Small intestine (tissue), 7 donors: ENCODE data around the gene TP53I11. TPM values are rescaled to one million over a fixed set of nuclear protein-coding genes. Genes with fewer than 3 reads are reported as not detected.

Source experiments
- DNase-seq, 2 donors: peaks; one replicate each; pipeline versions ENCODE4 v3.0.0 to v3.0.0-alpha.2; 2013
- FAIRE-seq: peaks from 2 replicates; lab custom pipeline; 2012; peaks lifted over from hg19 to GRCh38; lab: Jason Lieb, UNC
- H3K27ac ChIP-seq, 3 donors: one replicate each; pipeline ENCODE4 v1.5.1; 2013; ENCODE audit warnings: low read length in 2 of 3, mild to moderate bottlenecking in 2 of 3, control low read depth in 1 of 3, inconsistent platforms in 1 of 3, low read depth in 1 of 3, moderate library complexity in 1 of 3
- H3K27me3 ChIP-seq, 3 donors: one replicate each; pipeline ENCODE4 v1.6.1; 2013; ENCODE audit warnings: low read length in 3 of 3, inconsistent platforms in 1 of 3; ENCODE audit not compliant: control insufficient read depth in 3 of 3, insufficient read depth in 3 of 3
- H3K36me3 ChIP-seq, 3 donors: one replicate each; pipeline ENCODE4 v1.6.1; 2013; ENCODE audit warnings: low read length in 3 of 3, inconsistent platforms in 1 of 3, low read depth in 1 of 3, mild to moderate bottlenecking in 1 of 3, moderate library complexity in 1 of 3; ENCODE audit not compliant: control insufficient read depth in 3 of 3, insufficient read depth in 2 of 3
- H3K4me1 ChIP-seq, 3 donors: one replicate each; pipeline ENCODE4 v1.6.1; 2013; ENCODE audit warnings: low read length in 2 of 3, inconsistent platforms in 1 of 3, low read depth in 1 of 3, mild to moderate bottlenecking in 1 of 3, moderate library complexity in 1 of 3; ENCODE audit not compliant: control insufficient read depth in 3 of 3, insufficient read depth in 2 of 3
- H3K4me3 ChIP-seq, 3 donors: one replicate each; pipeline ENCODE4 v1.5.1; 2013; ENCODE audit warnings: low read length in 3 of 3, control low read depth in 1 of 3, inconsistent platforms in 1 of 3, low read depth in 1 of 3, mild to moderate bottlenecking in 1 of 3, moderate library complexity in 1 of 3
- H3K9me3 ChIP-seq, 2 donors: one replicate each; pipeline ENCODE4 v1.6.1; 2013; ENCODE audit warnings: low read depth in 1 of 2, low read length in 1 of 2; ENCODE audit not compliant: control insufficient read depth in 2 of 2, insufficient read depth in 1 of 2
- WGBS, 3 donors: extraction: QIAGEN DNeasy Blood & Tissue Kit; methylation state at CpG; one replicate each; pipeline ENCODE4 v1.1.7; 2013; 5-methylcytosine and 5-hydroxymethylcytosine counted together
- polyA plus RNA-seq, 4 donors: library from polyadenylated mRNA; stranded (reverse) in 3 of 4; unstranded in 1 of 4; fragments of 200-250 nt in 3 of 4; fragments of 120-200 nt in 1 of 4; gene quantifications; one replicate each; pipeline versions ENCODE4 v1.2.1 to v1.2.3, GENCODE V29; 2013
- donor health status: healthy with polysubstance abuse.
- donor health status: control.
- donor health status: control.
- donor health status: Bipolar disorder and iron deficiency.
- donor health status: healthy.

Gene TP53I11
- polyA plus RNA-seq, 4 donors = 6.8 to 105 (median 36.7) TPM

GRCh38 chr11:44893846-44894617, 56.7 kb downstream of the TP53I11 start:
- Histone ChIP-seq H3K27ac (peak overlapping the region in 2 of 3 donors; percentile 19 to 39), H3K27me3 (no peaks in the 10 kb centered on the region), H3K9me3 (peaks cover 0 to 3% of the 10 kb centered on the region in 2 donors), H3K4me3 (no peak overlapping the region), H3K36me3 (peaks cover 0 to 25% (median 0%) of the 10 kb centered on the region in 3 donors), H3K4me1 (peaks cover 0 to 14% (median 0%) of the 10 kb centered on the region in 3 donors)
- peak; percentile 44 to 81 for DNase-seq
- whole genome bisulfite sequencing, 3 donors = 45 to 48% (median 46%) methylated on average over 20 to 21 of the region's 21 CpGs
- FAIRE-seq = no peak

- H3K27me3 ChIP-seq = no peaks in the 10 kb centered on the region
- WGBS, 3 donors = 69 to 81% (median 80%) methylated on average over 10 of the region's 10 CpGs
- no peak overlapping the region for H3K4me3 ChIP-seq
- peaks cover 0 to 14% (median 0%) of the 10 kb centered on the region in 3 donors for H3K4me1 ChIP-seq
- no peak for DNase-seq
- FAIRE-seq = no peak
- peaks cover 0 to under 1% of the 10 kb centered on the region in 2 donors for H3K9me3 ChIP-seq
- H3K36me3 ChIP-seq = peaks cover 0 to 23% (median 0%) of the 10 kb centered on the region in 3 donors
- H3K27ac ChIP-seq = peak overlapping the region in 1 of 3 donors; percentile 39
Observed at GRCh38 chr11:44893308-44893822, 57.3 kb downstream of the TP53I11 start.

GRCh38 chr11:44892843-44893242, 57.8 kb downstream of the TP53I11 start:
- Histone ChIP-seq H3K27ac (no peak overlapping the region), H3K4me1 (peaks cover 0 to 16% (median 0%) of the 10 kb centered on the region in 3 donors), H3K36me3 (peaks cover 0 to 24% (median 0%) of the 10 kb centered on the region in 3 donors), H3K9me3 (no peaks in the 10 kb centered on the region), H3K27me3 (no peaks in the 10 kb centered on the region), H3K4me3 (no peak overlapping the region)
- FAIRE-seq (no peak), DNase-seq (no peak)
- WGBS, 3 donors = 87 to 97% (median 91%) methylated on average over 7 of the region's 7 CpGs

GRCh38 chr11:44889266-44889665, 61.4 kb downstream of the TP53I11 start:
- no peak overlapping the region for H3K27ac ChIP-seq
- no peaks in the 10 kb centered on the region for H3K9me3 ChIP-seq
- H3K36me3 ChIP-seq = peaks cover 0 to 18% (median 0%) of the 10 kb centered on the region in 3 donors
- 93 to 100% (median 100%) methylated on average over 1 of the region's 1 CpG for WGBS, 3 donors
- H3K4me1 ChIP-seq = peaks cover 0 to 48% (median 3%) of the 10 kb centered on the region in 3 donors
- FAIRE-seq (no peak), DNase-seq (no peak)
- H3K27me3 ChIP-seq = no peaks in the 10 kb centered on the region
- no peak overlapping the region for H3K4me3 ChIP-seq

- DNase-seq (no peak), FAIRE-seq (no peak)
- no peaks in the 10 kb centered on the region for H3K9me3 ChIP-seq
- peaks cover 0 to 54% (median 7%) of the 10 kb centered on the region in 3 donors for H3K4me1 ChIP-seq
- no peak overlapping the region for H3K4me3 ChIP-seq
- H3K27me3 ChIP-seq = no peaks in the 10 kb centered on the region
- H3K36me3 ChIP-seq = peaks cover 0 to 18% (median 0%) of the 10 kb centered on the region in 3 donors
- WGBS, 3 donors = 65 to 90% (median 71%) methylated on average over 3 of the region's 3 CpGs
- peak overlapping the region in 1 of 3 donors; percentile 1 for H3K27ac ChIP-seq
Observed at GRCh38 chr11:44887636-44888035, 63.0 kb downstream of the TP53I11 start.

- H3K4me3 ChIP-seq = no peak overlapping the region
- no peak for FAIRE-seq
Observed at GRCh38 chr11:44886790-44887140, 63.9 kb downstream of the TP53I11 start.

GRCh38 chr11:44885919-44886789, 64.5 kb downstream of the TP53I11 start:
- H3K27me3 ChIP-seq = no peaks in the 10 kb centered on the region
- H3K9me3 ChIP-seq = no peaks in the 10 kb centered on the region
- 70 to 79% (median 77%) methylated on average over 13 of the region's 13 CpGs for WGBS, 3 donors
- no peak for DNase-seq
- FAIRE-seq = no peak
- peaks cover 0 to 20% (median 0%) of the 10 kb centered on the region in 3 donors for H3K36me3 ChIP-seq
- H3K27ac ChIP-seq = peak overlapping the region in 2 of 3 donors; percentile 12 to 79
- H3K4me3 ChIP-seq = no peak overlapping the region
- H3K4me1 ChIP-seq = peaks cover 0 to 61% (median 7%) of the 10 kb centered on the region in 3 donors

More at GRCh38 chr11:44886790-44887140, 63.9 kb downstream of the TP53I11 start:
- Histone ChIP-seq H3K27ac (peak overlapping the region in 1 of 3 donors; percentile 79), H3K36me3 (peaks cover 0 to 18% (median 0%) of the 10 kb centered on the region in 3 donors), H3K27me3 (no peaks in the 10 kb centered on the region), H3K4me1 (peaks cover 0 to 61% (median 7%) of the 10 kb centered on the region in 3 donors), H3K9me3 (no peaks in the 10 kb centered on the region)
- WGBS, 3 donors = 56 to 66% (median 59%) methylated on average over 3 of the region's 3 CpGs
- no peak for DNase-seq
